H9 (cell line): Measurements from ENCODE around the gene TMBIM6. TPM values are rescaled to one million over a fixed set of nuclear protein-coding genes. Genes with fewer than 3 reads are reported as not detected.

Experiments
- DNase-seq: peaks from one replicate; pipeline ENCODE4 v3.0.0-alpha.2; 2017
- H2AFZ ChIP-seq: one replicate; pipeline ENCODE4 v1.6.1; 2013; ENCODE audit warnings: mild to moderate bottlenecking, low read length, control low read depth, moderate library complexity
- H2AK5ac ChIP-seq: 2 replicates; pipeline ENCODE4 v1.6.1; 2013; ENCODE audit warnings: low read length, control low read depth, mixed read lengths; ENCODE audit not compliant: insufficient read length
- H2BK120ac ChIP-seq: one replicate; pipeline ENCODE4 v1.6.1; 2013; ENCODE audit warnings: low read depth, mild to moderate bottlenecking, low read length, control low read depth, inconsistent platforms; ENCODE audit not compliant: poor library complexity, severe bottlenecking
- H2BK12ac ChIP-seq: 2 replicates; pipeline ENCODE4 v1.6.1; 2013; ENCODE audit warnings: low read length, control low read depth, mixed read lengths, low read depth; ENCODE audit not compliant: insufficient read length
- H2BK15ac ChIP-seq: 2 replicates; pipeline ENCODE4 v1.6.1; 2013; ENCODE audit warnings: low read depth, low read length, control low read depth
- H2BK20ac ChIP-seq: one replicate; pipeline ENCODE4 v1.6.1; 2013; ENCODE audit warnings: low read depth, mild to moderate bottlenecking, low read length, control low read depth, inconsistent platforms; ENCODE audit not compliant: poor library complexity, severe bottlenecking
- H2BK5ac ChIP-seq: 2 replicates; pipeline ENCODE4 v1.6.1; 2013; ENCODE audit warnings: low read length, control low read depth, mixed read lengths; ENCODE audit not compliant: insufficient read length
- H3K14ac ChIP-seq: 2 replicates; pipeline ENCODE4 v1.6.1; 2013; ENCODE audit warnings: low read length, control low read depth; ENCODE audit not compliant: insufficient read depth
- H3K18ac ChIP-seq: 2 replicates; pipeline ENCODE4 v1.6.1; 2013; ENCODE audit warnings: low read depth, mild to moderate bottlenecking, mixed read lengths, low read length, control low read depth; ENCODE audit not compliant: insufficient read length
- H3K23ac ChIP-seq: 2 replicates; pipeline ENCODE4 v1.6.1; 2013; ENCODE audit warnings: low read length, control low read depth, mixed read lengths, low read depth; ENCODE audit not compliant: insufficient read length
- H3K23me2 ChIP-seq: 2 replicates; pipeline ENCODE4 v1.6.1; 2013; ENCODE audit warnings: low read depth, mild to moderate bottlenecking, mixed read lengths, low read length, control low read depth; ENCODE audit not compliant: insufficient read length, poor library complexity, severe bottlenecking
- H3K27ac ChIP-seq: 2 replicates; pipeline ENCODE4 v1.5.1; 2013; ENCODE audit warnings: low read length, control low read depth, mixed read lengths, low read depth; ENCODE audit not compliant: insufficient read length
- H3K27me3 ChIP-seq: 2 replicates; pipeline ENCODE4 v1.6.1; 2013; ENCODE audit warnings: low read length, control low read depth, inconsistent platforms; ENCODE audit not compliant: insufficient read depth
- H3K4ac ChIP-seq: 2 replicates; pipeline ENCODE4 v1.6.1; 2013; ENCODE audit warnings: low read depth, mild to moderate bottlenecking, control low read depth, inconsistent platforms, low read length, moderate library complexity
- H3K4me1 ChIP-seq: 2 replicates; pipeline ENCODE4 v1.6.1; 2013; ENCODE audit warnings: low read length, control low read depth, inconsistent platforms; ENCODE audit not compliant: insufficient read depth
- H3K4me2 ChIP-seq: 2 replicates; pipeline ENCODE4 v1.6.1; 2013; ENCODE audit warnings: low read length, control low read depth, mixed read lengths; ENCODE audit not compliant: insufficient read length, insufficient read depth
- H3K56ac ChIP-seq: 2 replicates; pipeline ENCODE4 v1.6.1; 2013; ENCODE audit warnings: low read depth, mild to moderate bottlenecking, mixed read lengths, low read length, control low read depth; ENCODE audit not compliant: insufficient read length
- H3K79me1 ChIP-seq: 2 replicates; pipeline ENCODE4 v1.6.1; 2013; ENCODE audit warnings: low read depth, mild to moderate bottlenecking, moderate library complexity, low read length, control low read depth, inconsistent platforms; ENCODE audit not compliant: insufficient read depth, poor library complexity, severe bottlenecking
- H3K79me2 ChIP-seq: 2 replicates; pipeline ENCODE4 v1.6.1; 2013; ENCODE audit warnings: low read length, control low read depth, inconsistent platforms; ENCODE audit not compliant: insufficient read depth
- H3K9ac ChIP-seq: 2 replicates; pipeline ENCODE4 v1.6.1; 2013; ENCODE audit warnings: low read length, control low read depth, mixed read lengths; ENCODE audit not compliant: insufficient read length; ENCODE audit errors: extremely low read depth
- H3K9me3 ChIP-seq: one replicate; pipeline ENCODE4 v1.6.1; 2013; ENCODE audit warnings: low read depth, low read length, inconsistent platforms; ENCODE audit not compliant: control insufficient read depth
- H3T11ph ChIP-seq: one replicate; pipeline ENCODE4 v1.6.1; 2013; ENCODE audit warnings: mild to moderate bottlenecking, low read length, control low read depth, inconsistent platforms
- H4K20me1 ChIP-seq: one replicate; pipeline ENCODE4 v1.6.1; 2013; ENCODE audit not compliant: control insufficient read depth, insufficient read length, insufficient read depth
- H4K5ac ChIP-seq: 2 replicates; pipeline ENCODE4 v1.6.1; 2013; ENCODE audit warnings: low read depth, mild to moderate bottlenecking, mixed read lengths, low read length, control low read depth; ENCODE audit not compliant: insufficient read length
- H4K8ac ChIP-seq: replicated peaks from 2 replicates; pipeline ENCODE4 v1.6.1; 2013; ENCODE audit warnings: low read length, control low read depth, mixed read lengths, low read depth; ENCODE audit not compliant: insufficient read length
- H4K91ac ChIP-seq: 2 replicates; pipeline ENCODE4 v1.6.1; 2013; ENCODE audit warnings: low read depth, mild to moderate bottlenecking, moderate library complexity, mixed read lengths, low read length, control low read depth; ENCODE audit not compliant: insufficient read length
- H3K27ac Mint-ChIP-seq, 3 experiments: 2 replicates in 2 of 3; 3 replicates in 1 of 3; pipeline ENCODE4 v1.8.0; 2020 to 2021; ENCODE audit warnings: mixed read lengths in 3 of 3, mild to moderate bottlenecking in 1 of 3, moderate library complexity in 1 of 3
- H3K27me3 Mint-ChIP-seq: 2 replicates; pipeline ENCODE4 v1.8.0; 2021; ENCODE audit warnings: low read depth, mild to moderate bottlenecking, moderate library complexity, mixed read lengths
- H3K36me3 Mint-ChIP-seq, 3 experiments: 2 replicates in 2 of 3; 3 replicates in 1 of 3; pipeline ENCODE4 v1.8.0; 2020 to 2021; ENCODE audit warnings: low read depth in 3 of 3, mixed read lengths in 3 of 3; ENCODE audit not compliant: insufficient read depth in 1 of 3
- H3K4me1 Mint-ChIP-seq, 2 experiments: 2 replicates each; pipeline ENCODE4 v1.8.0; 2020; ENCODE audit warnings: mixed read lengths in 2 of 2
- H3K4me3 Mint-ChIP-seq, 2 experiments: 2 replicates in 1 of 2; 3 replicates in 1 of 2; pipeline ENCODE4 v1.8.0; 2020 to 2021; ENCODE audit warnings: mild to moderate bottlenecking in 2 of 2, mixed read lengths in 2 of 2, moderate library complexity in 1 of 2
- H3K9me3 Mint-ChIP-seq, 2 experiments: 2 replicates in 1 of 2; 3 replicates in 1 of 2; pipeline ENCODE4 v1.8.0; 2020; ENCODE audit warnings: mild to moderate bottlenecking in 2 of 2, mixed read lengths in 2 of 2, moderate library complexity in 1 of 2
- WGBS: extraction: QIAGEN DNeasy Blood & Tissue Kit; methylation state at CpG from one replicate; pipeline ENCODE4 v1.1.7; 2013; ENCODE audit warnings: missing lambda C conversion rate, low lambda C conversion rate, mixed read lengths; ENCODE audit not compliant: insufficient read length; ENCODE audit errors: extremely low coverage; 5-methylcytosine and 5-hydroxymethylcytosine counted together
- total RNA-seq: library from RNA; stranded (reverse); gene quantifications from 2 replicates; pipeline ENCODE4 v1.2.1, GENCODE V29; 2021
- TF ChIP-seq, protein P1 (sequence below): fragments of 200-600 bp; sonication (generic); conservative IDR thresholded peaks from 3 replicates; pipeline ENCODE4 v1.8.0; 2021; ENCODE audit warnings: antibody characterized with exemption, mild to moderate bottlenecking

Gene TMBIM6
- total RNA-seq, 1 experiment from 2014 or later = 362 TPM

GRCh38 chr12:49792181-49792970 lies 51.0 kb downstream of the TMBIM6 start:
- Histone ChIP-seq H4K5ac (no peak overlapping the region), H3K23ac (no peak overlapping the region), H3K9me3 (no peaks in the 10 kb centered on the region), H2BK12ac (no peak overlapping the region), H3K9ac (no peak overlapping the region), H3K14ac (no peak overlapping the region), H3T11ph (no peak overlapping the region), H3K56ac (no peak overlapping the region), H3K4me1 (no peaks in the 10 kb centered on the region; the same call in 1 of the 2 replicates), H3K27me3 (no peaks in the 10 kb centered on the region), H2AK5ac (no peak overlapping the region), H3K18ac (no peak overlapping the region), H3K4me2 (no peak overlapping the region), H3K79me1 (no peaks in the 10 kb centered on the region), H2BK120ac (no peak overlapping the region), H4K20me1 (no peaks in the 10 kb centered on the region), H2BK15ac (no peak overlapping the region), H3K4ac (no peak overlapping the region), H3K23me2 (no peaks in the 10 kb centered on the region), H3K27ac (no peak overlapping the region), H4K8ac (no peak overlapping the region), H4K91ac (no peak overlapping the region), H2AFZ (no peak overlapping the region), H2BK20ac (no peak overlapping the region), H2BK5ac (no peak overlapping the region), H3K79me2 (no peaks in the 10 kb centered on the region)
- no peak overlapping the region for H3K4me3 Mint-ChIP-seq
- H3K27ac Mint-ChIP-seq = peak overlapping the region in 1 of 3 experiments; percentile 44; a peak in 1 of 7 replicates
- WGBS = no CpG with 5 or more reads among the region's 20 CpGs
- H3K36me3 Mint-ChIP-seq = peaks cover 3 to 12% (median 4%) of the 10 kb centered on the region in 3 experiments; a peak in 6 of 7 replicates
- H3K27me3 Mint-ChIP-seq = peaks cover 2% of the 10 kb centered on the region; the same call in 1 of the 2 replicates
- peaks cover 5 to 6% of the 10 kb centered on the region in 2 experiments for H3K9me3 Mint-ChIP-seq
- peaks cover 5 to 11% of the 10 kb centered on the region in 2 experiments for H3K4me1 Mint-ChIP-seq
- TF ChIP-seq, protein P1, sequence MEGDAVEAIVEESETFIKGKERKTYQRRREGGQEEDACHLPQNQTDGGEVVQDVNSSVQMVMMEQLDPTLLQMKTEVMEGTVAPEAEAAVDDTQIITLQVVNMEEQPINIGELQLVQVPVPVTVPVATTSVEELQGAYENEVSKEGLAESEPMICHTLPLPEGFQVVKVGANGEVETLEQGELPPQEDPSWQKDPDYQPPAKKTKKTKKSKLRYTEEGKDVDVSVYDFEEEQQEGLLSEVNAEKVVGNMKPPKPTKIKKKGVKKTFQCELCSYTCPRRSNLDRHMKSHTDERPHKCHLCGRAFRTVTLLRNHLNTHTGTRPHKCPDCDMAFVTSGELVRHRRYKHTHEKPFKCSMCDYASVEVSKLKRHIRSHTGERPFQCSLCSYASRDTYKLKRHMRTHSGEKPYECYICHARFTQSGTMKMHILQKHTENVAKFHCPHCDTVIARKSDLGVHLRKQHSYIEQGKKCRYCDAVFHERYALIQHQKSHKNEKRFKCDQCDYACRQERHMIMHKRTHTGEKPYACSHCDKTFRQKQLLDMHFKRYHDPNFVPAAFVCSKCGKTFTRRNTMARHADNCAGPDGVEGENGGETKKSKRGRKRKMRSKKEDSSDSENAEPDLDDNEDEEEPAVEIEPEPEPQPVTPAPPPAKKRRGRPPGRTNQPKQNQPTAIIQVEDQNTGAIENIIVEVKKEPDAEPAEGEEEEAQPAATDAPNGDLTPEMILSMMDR = no peak
- no peak for DNase-seq
